Adipose tissue (tissue), 3 donors: ENCODE results near the gene STPG3. TPM values are rescaled to one million over a fixed set of nuclear protein-coding genes. Genes with fewer than 3 reads are reported as not detected.

Experiments
- H3K27ac ChIP-seq: one replicate; pipeline ENCODE4 v1.5.1; 2013; ENCODE audit warnings: low read depth, low read length
- WGBS, 3 donors: extraction: QIAGEN DNeasy Blood & Tissue Kit; methylation state at CpG; one replicate each; pipeline ENCODE4 v1.1.7; 2013; 5-methylcytosine and 5-hydroxymethylcytosine counted together
- polyA plus RNA-seq, 3 donors: library from polyadenylated mRNA; stranded (reverse); fragments of 200-250 nt; gene quantifications; one replicate each; pipeline ENCODE4 v1.2.3, GENCODE V29; 2013
- donor health status: healthy with polysubstance abuse.
- donor health status: Bipolar disorder and iron deficiency.
- donor health status: healthy.

The STPG3 gene
- polyA plus RNA-seq, 3 donors: 0.16 TPM; not detected in 2

DNA sequence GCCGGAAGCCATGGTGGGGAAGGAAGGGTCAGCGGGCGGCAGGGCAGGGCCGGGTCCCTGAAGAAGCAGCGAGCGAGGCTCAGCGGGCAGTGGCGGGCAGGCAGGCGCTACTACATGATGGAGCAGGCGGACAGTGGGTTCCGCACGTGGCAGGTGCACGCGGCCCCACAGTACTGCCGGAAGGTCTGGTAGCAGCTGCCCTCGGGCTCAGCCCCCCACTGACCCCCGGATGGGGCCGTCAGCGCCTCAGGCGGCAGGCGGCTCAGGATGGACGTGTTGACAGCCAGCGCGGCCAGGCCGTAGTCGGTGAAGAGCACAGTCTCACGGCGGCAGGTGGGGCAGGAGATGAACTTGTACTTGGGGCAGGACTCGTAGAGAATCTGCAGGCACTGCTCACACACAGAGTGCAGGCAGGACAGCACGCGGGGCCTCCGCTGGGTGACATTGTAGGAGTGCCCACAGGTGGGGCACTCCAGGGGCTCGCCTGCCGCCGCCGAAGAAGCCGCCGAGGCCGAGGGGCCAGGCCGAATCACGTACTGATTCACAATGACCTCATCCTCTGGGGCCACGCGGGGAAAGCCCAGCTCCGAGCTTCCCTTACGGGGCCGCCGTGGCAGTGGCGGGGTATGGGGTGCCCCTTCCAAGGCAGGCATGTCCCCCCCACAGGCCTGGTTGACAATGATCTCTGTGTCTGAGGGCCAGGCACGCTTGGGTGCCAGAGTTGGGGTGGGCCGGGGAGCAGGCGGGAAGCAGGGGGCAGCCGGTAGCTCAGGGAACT, 30.6 kb upstream of the STPG3 start:
- H3K27ac ChIP-seq: no peak overlapping the region
- 88 to 93% (median 92%) methylated on average over 50 to 52 of the region's 52 CpGs for WGBS, 3 donors

DNA sequence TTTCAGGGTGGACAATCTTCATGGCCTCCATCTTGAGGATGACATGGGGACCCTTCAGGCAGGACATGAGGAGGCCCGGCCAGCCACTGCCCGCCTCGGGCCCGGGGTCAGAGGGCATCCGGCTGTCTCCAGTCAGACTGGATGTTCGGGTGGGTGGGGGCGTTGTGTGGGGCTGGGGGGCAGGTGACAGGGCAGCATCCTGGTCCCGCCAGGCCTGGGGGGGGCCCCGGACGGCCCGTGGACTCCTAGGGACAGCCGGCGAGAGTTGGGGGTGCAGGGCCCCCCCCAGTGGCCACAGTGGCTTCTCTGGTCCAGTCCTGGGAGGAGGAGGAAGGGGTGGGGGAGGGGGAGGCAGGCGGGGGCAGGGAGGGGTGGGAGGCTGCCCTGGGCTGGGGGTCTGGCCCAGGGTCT, 30.0 kb upstream of the STPG3 start:
- 79 to 84% (median 84%) methylated on average over 11 to 14 of the region's 14 CpGs for WGBS, 3 donors
- no peak overlapping the region for H3K27ac ChIP-seq

DNA sequence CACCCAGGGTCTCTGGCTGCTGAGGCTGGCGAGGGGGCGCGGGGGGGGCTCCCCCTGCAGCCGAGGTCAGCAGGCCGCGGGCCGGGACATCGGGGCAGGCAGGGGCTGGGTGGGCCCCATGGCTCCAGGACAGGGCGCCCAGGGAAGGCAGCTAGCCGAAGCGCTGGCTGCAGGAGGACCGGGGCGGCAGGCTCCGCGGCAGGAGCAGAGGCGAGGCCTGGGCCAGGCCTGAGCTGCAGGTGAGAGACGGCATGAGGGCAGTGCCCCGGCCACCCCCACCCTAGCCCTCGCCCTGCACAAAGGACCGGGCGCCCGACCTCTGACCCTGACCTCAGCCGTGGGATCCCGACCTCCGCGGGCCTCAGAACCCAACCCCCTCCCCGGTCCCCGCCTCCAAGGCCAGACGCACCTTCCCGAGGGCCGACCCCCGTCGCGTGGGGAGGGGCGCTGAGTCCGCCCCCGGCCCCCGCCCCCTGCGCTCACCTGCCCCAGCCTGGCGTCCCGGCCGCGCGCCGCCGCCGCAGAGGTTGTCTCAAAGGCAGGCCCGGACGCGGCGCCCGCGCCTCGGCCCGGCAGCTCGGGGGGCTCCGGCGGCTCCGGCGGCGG, 29.5 kb upstream of the STPG3 start:
- no peak overlapping the region for H3K27ac ChIP-seq
- WGBS, 3 donors: 2 to 13% (median 11%) methylated on average over 34 to 61 of the region's 61 CpGs

DNA sequence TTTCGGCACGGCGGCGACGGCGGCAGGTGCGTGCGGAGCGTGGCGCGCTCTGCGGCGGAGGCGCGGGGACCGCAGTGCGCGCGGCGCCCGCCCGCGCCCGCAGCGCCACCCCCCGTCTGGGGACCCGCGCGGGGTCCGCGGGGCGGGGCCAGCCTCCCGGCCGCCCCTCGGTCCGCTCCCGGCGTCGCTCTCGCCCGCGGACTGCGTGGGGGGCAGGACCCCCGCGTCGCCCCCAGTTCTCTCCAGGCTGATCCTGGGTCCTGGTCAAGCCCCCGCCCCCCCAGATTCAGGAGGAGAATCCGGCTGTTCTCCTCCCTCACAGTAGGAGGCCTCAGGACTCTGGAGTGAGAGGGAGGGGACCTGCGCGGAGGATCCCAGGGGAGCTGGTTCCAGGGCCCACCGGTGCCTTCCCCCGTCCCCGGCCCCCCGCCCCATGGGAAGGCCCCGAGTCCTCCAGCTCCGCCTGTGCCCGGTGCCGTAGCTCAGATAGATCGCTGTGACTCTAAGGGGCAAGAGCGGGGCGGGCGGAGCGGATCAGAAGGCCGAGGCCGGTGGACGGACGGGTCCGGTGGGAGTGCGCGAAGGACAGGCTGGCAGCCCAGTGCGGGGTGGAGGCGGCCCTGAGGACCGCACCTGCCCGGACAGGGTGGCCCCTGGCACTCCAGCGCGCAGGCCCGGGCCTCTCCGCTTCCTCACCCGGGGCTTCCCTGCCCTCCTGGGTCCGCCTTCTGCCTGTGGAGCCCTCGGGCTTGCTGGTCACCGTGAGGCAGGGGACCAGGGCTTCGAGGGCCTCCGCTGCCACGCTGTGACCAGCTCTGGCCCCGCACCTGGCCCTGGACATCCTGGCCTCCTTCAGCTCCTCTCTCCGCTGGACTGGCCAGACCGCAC, 28.7 kb upstream of the STPG3 start, which contains the start of gene RNF208:
Gene RNF208, minus strand, starts transcription at position 51 of the 888 bp plus-strand sequence. CDS start 1,028 bp downstream, outside the sequence.
- 5% methylated on average over 53 to 88 of the region's 88 CpGs for WGBS, 3 donors
- H3K27ac ChIP-seq: no peak within 1 kb of the TSS

DNA sequence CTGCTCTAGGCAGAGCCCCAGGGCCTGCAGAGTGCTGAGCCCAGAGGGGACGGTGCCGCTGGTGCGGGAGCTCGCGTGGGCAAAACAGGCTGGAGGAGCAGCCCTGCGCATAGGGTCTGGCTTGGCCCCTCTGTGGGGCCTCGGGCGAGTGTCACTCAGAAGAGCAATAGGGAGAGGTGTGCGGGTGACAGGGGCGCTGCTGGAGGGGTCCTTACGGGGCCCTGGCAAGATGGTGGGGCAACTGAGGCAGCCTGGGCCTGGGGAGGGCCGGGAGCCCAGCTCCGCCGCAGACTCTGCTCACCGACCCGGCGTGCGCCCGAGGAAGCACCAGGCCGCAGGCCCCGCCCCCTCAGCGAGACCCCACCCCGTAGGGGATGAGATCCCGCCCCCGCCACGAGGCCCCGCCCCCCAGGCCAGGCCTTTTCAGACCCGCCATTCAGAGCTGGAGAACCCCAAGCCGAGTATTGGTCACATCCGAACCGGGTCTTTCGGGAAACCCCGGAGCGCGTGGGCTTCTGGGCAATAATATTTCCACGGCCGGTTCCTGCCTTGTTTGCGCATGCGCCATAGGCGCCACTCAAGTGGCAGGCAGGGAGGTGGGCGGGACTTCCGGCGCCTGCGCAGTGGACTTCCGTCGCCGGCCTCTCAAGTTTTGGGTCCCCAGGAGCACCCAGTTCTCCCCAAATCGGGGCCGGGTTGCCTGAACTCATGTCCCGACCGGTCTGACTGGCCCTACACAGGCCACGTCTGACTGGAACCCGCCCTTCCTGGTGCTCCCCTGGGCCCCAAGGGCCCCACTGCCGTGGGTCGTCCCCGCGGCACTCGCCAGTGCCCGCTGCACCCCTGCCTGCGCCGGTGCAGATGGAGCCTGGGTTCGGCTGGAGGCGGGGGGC, 27.8 kb upstream of the STPG3 start:
- WGBS, 3 donors: 1 to 3% (median 1%) methylated on average over 47 to 63 of the region's 63 CpGs

DNA sequence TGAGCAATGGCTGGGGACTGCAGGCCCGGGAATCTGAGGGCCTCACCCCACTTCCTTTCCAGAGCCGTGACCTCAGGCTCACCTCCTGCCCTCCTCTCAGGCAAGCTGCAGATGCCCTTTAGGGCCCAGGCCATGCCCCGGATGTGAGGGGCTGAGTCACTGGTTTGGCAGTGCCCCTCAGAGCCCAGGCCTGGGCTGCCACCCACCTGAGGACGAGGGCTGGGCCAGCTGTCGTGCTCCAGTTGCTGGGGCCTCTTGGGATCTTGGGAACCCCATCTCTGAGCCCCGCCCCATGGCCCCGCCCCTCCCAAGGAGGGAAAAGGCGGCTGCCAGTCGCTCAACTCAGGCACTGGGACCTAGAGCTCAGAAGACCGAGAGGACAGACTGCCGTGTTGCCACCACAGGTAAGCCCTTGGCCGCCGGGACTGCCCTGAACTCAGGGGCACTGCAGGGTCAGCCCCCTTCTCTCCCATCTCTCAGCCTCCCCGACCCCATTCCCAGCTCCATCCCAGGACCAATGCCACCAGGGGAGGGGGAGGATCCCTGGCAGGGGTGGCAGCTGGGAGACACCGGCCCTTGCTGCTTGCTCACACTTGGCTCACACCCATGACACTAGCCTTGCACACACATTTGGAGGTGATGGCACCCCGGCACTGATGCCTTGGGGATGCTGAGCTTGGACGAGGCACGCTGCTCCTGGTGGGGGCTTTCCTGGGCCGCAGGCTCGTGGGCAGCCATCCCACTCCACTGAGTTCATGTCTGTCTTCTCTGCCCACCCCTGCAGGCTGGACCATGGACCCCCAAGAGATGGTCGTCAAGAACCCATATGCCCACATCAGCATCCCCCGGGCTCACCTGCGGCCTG, 26.0 kb upstream of the STPG3 start, which contains the start of gene CYSRT1:
Gene CYSRT1, plus strand, starts transcription at position 345 of the 865 bp plus-strand sequence. Its CDS starts 448 bp downstream, at position 793.
- 54 to 56% (median 55%) methylated on average over 22 to 23 of the region's 23 CpGs for WGBS, 3 donors

More for the DNA sequence above, 27.8 kb upstream of the STPG3 start:
- H3K27ac ChIP-seq: no peak overlapping the region

DNA sequence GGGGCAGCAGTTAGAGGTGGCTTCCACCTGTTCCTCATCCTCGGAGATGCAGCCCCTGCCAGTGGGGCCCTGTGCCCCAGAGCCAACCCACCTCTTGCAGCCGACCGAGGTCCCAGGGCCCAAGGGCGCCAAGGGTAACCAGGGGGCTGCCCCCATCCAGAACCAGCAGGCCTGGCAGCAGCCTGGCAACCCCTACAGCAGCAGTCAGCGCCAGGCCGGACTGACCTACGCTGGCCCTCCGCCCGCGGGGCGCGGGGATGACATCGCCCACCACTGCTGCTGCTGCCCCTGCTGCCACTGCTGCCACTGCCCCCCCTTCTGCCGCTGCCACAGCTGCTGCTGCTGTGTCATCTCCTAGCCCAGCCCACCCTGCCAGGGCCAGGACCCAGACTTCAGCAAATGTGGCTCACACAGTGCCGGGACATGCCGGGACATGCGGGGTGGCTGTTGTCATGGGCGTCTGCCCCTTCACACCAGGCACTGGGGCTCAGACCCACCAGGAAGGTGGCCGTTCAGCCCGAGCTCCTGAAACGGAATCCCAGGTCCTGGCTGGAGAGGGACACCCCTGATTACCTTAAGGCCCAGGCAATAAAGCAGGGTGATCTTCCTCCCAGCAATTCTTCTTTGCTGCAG, 25.3 kb upstream of the STPG3 start:
- WGBS, 3 donors: 79% methylated on average over 21 of the region's 21 CpGs
- no peak overlapping the region for H3K27ac ChIP-seq

More for the DNA sequence above, 26.0 kb upstream of the STPG3 start, which contains the start of gene CYSRT1:
- no peak within 1 kb of the TSS for H3K27ac ChIP-seq

DNA sequence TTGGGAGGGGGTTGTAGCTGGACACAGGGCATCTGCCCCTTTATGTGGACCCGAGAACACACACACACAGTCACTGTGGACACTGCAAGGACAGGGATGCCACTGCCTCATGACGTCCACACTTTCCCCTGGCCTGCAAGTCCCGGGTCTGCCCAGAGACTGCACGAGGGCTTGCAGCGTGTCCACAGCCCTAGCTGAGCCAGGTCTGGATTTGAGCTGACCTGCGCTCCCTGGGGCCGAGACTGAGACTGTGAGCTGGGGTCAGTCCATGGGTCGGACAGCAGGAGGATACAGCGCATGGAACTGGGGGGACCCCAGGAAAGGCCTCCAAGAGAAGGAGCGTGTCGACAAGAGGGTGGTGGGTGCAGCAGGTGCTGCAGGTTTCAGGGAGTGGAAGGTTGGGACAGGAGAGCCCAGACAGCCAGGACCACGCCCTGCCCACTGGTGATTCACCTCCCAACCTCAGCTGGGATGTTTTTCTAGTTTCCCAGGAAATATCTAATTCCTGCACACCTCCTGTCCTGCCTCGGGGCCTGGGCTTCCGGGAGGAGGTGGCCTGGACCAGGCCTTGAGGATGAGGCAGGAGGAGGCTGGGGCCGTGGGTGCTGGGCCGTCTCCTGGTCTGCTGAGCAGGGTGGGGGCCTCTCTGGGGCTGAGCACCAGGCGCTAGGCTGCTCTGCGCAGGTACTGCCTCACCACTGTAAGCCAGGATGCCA, 24.6 kb upstream of the STPG3 start:
- H3K27ac ChIP-seq: no peak overlapping the region
- WGBS, 3 donors: 64 to 70% (median 66%) methylated on average over 18 of the region's 18 CpGs

DNA sequence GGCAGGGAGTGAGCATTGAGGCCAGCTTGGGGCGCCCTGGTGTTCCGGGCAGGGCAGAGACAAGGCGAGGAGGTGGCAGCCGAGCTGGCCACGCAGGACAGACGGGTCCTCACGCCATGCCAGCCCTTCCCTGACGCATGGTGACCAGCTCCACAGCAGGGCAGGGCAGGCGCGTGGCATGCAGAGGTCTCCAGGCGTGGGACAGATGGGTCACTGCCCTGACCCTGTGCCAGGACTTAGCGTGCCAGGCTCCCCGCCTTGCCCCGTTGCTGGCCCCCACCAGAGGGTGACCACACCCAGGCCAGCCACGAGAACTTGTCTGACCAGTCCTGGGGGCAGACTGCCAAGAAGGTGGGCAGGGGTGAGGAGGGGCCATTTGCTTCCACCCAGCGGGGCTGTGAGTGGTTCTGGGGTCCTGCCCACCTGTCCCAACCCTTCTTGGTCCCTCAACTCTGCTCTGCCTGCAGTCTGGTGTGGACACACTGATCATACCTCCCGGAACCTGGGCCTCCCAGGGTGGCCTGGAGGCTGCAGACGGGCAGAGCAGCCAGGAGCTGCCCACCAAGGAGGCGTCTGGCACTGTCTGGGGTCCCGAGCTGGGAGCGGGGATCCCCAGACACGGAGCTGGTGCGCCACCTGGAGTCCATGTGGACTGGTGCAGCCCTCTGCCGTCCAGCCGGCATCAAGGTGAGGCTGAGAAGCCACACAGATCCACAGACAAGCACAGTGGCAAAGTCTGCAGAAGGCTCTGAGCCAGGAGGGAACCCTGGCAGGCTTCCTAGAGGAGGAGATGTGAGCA, 23.8 kb upstream of the STPG3 start, which contains the start of gene RNF224:
Gene RNF224, plus strand, starts transcription at position 449 of the 799 bp plus-strand sequence. CDS start 834 bp downstream, outside the sequence.
- H3K27ac ChIP-seq: no peak within 1 kb of the TSS
- 11 to 39% (median 31%) methylated on average over 22 to 25 of the region's 25 CpGs for WGBS, 3 donors

DNA sequence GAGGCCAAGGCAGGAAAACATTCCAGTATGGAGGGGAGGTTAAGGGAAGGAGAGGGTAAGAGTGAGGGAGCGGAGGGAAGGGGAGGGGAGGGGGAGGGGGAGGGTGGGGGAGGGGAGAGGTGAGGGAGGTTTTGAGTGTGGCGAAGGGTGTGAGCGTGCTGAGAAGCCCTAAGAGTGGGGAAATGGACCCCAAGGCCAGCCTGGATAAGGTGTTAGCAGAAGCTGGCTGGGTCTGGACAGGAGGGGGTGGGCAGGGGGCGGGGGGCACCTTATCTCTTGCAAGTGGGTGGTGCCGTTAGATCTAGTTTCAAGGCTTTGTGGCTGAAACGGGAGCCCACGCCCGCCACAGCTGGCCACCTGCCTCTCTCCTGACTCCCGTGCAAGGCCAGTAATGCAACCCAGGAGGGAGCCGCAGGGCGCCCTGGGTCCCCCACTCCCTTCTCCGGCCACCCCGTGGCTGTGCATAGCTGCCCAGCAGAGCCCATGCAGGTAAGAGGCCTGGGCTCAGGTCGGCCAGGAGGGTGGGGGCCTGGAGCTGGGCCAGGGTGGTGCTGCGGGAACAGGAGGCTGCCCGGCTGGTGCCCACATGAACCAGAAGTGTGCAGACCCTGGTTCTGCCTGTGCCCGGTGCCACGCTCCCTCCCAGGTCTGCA, 23.1 kb upstream of the STPG3 start:
- 25 to 43% (median 33%) methylated on average over 18 of the region's 18 CpGs for WGBS, 3 donors
- no peak overlapping the region for H3K27ac ChIP-seq

DNA sequence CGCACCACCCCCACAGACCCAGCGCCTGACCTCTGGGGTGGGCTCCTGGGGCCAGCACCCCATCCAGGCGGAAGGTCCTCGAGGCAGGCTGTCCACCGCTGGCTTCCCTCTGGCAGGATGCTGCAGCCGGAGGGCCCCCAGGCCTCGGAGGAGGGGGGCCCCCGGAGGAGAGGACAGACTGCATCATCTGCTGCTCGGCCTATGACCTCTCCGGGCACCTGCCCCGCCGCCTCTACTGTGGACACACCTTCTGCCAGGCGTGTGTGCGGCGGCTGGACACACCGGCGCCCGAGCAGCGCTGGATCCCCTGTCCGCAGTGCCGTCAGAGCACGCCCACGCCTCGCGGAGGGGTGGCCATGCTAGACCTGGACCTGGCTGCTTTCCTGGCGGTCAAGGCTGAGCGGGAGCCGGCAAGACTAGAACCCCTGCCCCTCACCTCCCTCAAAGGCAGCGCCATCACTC, 22.5 kb upstream of the STPG3 start:
- H3K27ac ChIP-seq: no peak overlapping the region
- 53 to 57% (median 56%) methylated on average over 27 to 29 of the region's 29 CpGs for WGBS, 3 donors

DNA sequence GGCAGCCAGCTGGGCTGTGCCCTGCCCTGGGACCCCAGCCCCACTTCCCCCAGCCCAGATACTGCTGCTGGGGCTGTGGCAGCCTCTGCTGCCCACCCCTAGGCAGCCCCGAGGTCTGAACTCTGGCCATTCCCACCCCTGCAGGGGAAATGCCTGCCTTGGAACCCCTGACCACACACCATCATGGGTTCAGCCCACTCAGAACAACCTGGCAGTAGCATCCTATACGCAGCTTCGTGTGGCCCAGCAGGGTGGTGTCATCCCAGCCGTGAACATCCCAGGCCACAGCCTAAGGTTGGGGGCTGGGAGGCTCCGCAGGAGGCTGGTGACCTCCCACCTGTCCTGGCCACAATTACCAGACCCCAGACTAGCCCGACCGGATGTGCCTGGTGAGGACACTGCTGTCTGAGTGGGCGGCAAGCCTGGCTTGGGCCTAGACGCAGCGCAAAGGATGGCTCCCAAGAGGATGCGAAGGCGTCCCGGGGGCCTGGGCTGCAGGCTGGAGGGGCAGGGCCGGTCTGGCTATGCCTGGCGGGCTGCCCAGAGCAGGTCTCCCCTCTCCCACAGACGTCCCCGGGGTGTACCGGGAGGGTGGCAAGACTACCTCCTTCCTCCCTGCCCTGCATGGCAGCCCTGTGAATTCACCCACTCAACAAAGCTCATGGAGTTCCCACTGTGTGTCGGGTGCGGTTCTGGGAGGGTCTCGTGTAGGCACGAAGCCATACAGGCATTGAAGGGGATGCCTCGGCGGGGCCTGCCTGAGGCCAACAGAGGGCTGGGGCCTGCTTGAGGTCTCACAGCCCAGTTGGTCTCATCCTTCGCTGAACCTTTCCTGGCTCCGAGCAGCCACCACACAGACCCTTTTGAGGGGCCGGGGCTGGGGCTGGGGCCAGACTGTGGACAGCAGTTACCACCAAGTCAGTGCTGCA, 21.9 kb upstream of the STPG3 start:
- 59 to 73% (median 61%) methylated on average over 26 to 27 of the region's 27 CpGs for WGBS, 3 donors

DNA sequence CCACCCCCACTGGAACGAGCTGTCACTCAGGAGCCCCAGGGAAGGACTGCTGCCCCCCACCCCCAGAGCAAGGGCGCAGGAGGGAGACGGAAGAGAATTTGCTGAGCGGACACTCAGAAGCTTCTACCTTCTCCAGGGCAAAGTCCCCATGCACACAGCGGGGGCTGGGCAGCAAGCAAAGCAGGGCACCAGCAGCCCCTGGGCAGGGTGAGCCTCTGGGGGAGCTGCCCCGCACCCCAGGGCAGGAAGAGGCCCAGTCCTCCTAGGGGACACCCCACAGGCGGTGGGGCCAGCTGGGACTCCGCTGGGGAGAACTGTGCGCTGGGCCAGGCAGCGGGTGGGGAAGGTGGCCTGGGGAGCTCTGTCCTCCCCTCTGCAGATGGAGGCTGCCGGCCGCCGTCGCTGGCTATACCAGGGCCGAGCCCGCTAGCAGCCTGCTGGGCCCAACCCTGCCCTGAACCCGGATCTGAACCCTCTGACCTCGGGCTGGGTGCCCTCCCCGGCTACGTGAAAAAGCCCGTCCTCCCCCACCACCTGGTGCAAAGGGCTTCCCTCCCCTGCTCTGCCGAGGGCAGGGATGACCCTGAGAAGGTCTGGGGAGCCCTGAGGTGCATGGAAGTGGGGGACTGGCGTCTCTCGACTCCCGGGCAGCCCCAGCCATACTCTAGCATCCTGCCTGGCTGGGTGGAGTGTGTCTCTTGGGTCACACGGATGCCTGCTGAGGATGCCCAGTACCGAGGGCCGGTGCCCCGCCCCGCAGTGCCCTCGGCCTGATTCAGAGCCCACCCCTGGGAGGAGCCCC, 21.0 kb upstream of the STPG3 start:
- no peak overlapping the region for H3K27ac ChIP-seq
- 57 to 63% (median 59%) methylated on average over 24 to 31 of the region's 31 CpGs for WGBS, 3 donors

More for the DNA sequence above, 21.9 kb upstream of the STPG3 start:
- H3K27ac ChIP-seq: no peak overlapping the region
